Sigmoid colon (tissue), 4 donors: Measurements from ENCODE around the gene OGFOD2.

Experiments
- EP300 ChIP-seq, 4 donors: sonication (generic); formaldehyde crosslinking; IDR thresholded peaks; one replicate each; pipeline ENCODE4 v1.6.1; 2017; ENCODE audit warnings: antibody characterized with exemption in 4 of 4
- POLR2A ChIP-seq, 2 donors: fragments of 450-650 bp; IDR thresholded peaks; one replicate each; pipeline ENCODE4 v1.6.1; 2016; ENCODE audit warnings: antibody characterized with exemption in 2 of 2, mild to moderate bottlenecking in 2 of 2, moderate library complexity in 2 of 2
- POLR2AphosphoS5 ChIP-seq, 4 donors: sonication (generic); formaldehyde crosslinking; IDR thresholded peaks; one replicate each; pipeline ENCODE4 v1.6.1; 2017; ENCODE audit warnings: antibody characterized with exemption in 4 of 4
- TF ChIP-seq, protein P1 (sequence below), 4 experiments: fragments of 450-650 bp in 3 of 4; fragments of 200-600 bp in 1 of 4; IDR thresholded peaks; one replicate each; pipeline ENCODE4 v1.5.1; 2016 to 2019; ENCODE audit warnings: antibody characterized with exemption in 4 of 4, mild to moderate bottlenecking in 3 of 4, moderate library complexity in 2 of 4

DNA sequence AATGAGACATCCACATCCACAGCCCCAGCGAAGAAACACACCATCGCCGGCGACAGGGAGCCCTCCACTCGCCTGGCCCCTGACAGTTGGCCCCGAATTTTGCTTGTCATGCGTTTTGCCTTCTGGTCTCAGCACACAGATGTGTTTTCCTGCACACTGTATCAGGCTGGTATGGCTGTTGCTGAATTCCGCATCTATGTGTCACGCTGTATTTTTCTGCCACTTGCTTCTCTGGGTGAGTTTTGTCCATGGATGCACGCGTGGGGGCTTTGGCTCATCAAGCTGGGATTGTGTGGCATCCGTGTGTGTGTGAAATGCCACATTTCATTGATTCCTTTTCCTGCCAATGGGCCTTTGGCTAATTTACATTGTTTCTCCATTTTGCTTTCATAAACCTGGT is 31.9 kb downstream of the OGFOD2 start:
- TF ChIP-seq, protein P1, sequence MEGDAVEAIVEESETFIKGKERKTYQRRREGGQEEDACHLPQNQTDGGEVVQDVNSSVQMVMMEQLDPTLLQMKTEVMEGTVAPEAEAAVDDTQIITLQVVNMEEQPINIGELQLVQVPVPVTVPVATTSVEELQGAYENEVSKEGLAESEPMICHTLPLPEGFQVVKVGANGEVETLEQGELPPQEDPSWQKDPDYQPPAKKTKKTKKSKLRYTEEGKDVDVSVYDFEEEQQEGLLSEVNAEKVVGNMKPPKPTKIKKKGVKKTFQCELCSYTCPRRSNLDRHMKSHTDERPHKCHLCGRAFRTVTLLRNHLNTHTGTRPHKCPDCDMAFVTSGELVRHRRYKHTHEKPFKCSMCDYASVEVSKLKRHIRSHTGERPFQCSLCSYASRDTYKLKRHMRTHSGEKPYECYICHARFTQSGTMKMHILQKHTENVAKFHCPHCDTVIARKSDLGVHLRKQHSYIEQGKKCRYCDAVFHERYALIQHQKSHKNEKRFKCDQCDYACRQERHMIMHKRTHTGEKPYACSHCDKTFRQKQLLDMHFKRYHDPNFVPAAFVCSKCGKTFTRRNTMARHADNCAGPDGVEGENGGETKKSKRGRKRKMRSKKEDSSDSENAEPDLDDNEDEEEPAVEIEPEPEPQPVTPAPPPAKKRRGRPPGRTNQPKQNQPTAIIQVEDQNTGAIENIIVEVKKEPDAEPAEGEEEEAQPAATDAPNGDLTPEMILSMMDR (IDR thresholded peaks at IDR 0.05) = no peak
- TF ChIP-seq POLR2A (IDR thresholded peaks at IDR 0.05) (no peak), POLR2AphosphoS5 (IDR thresholded peaks at IDR 0.05) (no peak), EP300 (IDR thresholded peaks at IDR 0.05) (no peak)
